Measurements from ENCODE around the gene NT5DC1.

NT5DC1 gene

DNA sequence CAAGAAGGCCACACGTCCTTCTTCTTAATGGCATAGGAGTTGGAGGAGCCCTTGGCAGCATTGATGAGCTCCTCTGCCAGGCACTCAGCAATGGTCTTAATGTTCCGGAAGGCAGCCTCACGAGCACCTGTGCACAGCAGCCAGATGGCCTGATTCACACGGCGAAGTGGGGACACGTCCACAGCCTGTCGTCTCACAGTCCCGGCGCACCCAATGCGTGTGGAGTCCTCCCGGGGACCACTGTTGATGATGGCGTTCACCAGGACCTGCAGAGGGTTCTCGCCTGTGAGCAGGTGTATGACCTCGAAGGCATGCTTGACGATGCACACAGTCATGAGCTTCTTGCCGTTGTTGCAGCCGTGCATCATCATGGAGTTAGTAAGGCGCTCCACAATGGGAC is 157.9 kb downstream of the NT5DC1 start:
- no peak for TF ChIP-seq CTCF (IDR thresholded peaks at IDR 0.05)
- Mint-ChIP-seq H3K4me1 (peaks cover 5% of the 10 kb centered on the region), H3K27me3 (ENCODE audit: low read depth, poor library complexity) (peaks cover 4% of the 10 kb centered on the region), H3K27ac (no peak overlapping the region), H3K9me3 (peaks cover 39% of the 10 kb centered on the region), H3K4me3 (no peak overlapping the region), H3K36me3 (ENCODE audit: low read depth) (peaks cover 64% of the 10 kb centered on the region)
- DNase-seq, result no peak

- TF ChIP-seq CTCF (IDR thresholded peaks at IDR 0.05), result no peak
- Mint-ChIP-seq H3K9me3 (peaks cover 47% of the 10 kb centered on the region), H3K27ac (no peak overlapping the region), H3K4me1 (no peaks in the 10 kb centered on the region), H3K27me3 (ENCODE audit: low read depth, poor library complexity) (peaks cover 4% of the 10 kb centered on the region), H3K4me3 (no peak overlapping the region), H3K36me3 (ENCODE audit: low read depth) (peaks cover 75% of the 10 kb centered on the region)
- no peak for DNase-seq
Measured at GRCh38 chr6:116263353-116263752, 162.7 kb downstream of the NT5DC1 start.

DNA sequence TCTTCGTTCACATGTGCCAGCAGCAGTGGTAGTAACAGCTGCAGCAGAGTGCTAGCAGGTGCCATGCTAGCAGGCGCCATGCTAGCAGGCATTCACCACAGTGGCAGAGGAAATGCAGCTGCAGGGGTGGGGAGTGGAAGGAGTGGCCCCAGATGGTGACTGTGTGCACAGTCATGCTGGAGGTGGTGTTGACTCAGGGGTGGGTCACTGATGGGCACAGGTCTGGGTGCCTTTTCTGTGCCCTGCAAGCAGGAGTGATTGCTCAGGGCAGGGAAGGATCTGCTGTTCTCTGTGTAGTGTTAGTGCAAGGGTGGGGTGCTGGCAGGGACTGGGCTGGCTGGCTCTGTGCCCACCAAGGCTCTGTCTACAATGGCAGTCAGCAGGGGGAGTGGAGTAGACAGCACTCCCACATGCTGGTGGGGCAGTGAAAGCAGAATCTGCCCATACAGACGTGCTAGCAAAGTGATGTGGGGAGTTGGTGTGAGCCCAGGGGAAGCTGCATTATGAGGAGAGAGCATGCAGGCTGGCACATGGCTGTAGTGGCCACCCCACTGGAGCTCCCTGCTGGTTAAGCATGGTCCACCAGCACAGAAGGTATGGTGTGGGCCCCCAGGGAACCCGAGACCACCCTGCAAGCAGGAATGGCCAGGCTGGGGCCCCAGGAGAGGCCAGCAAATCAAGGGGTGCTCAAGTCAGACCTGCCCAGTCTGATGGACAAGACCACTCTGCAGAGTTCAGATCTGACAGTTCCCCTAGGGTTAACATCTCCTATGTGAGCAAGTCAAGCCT is 164.6 kb downstream of the NT5DC1 start:
- peaks cover 4% of the 10 kb centered on the region for H3K27me3 Mint-ChIP-seq (ENCODE audit: low read depth, poor library complexity)
- no peak overlapping the region for H3K4me3 Mint-ChIP-seq
- DNase-seq, result no peak
- H3K36me3 Mint-ChIP-seq (ENCODE audit: low read depth), result peaks cover 56% of the 10 kb centered on the region
- H3K27ac Mint-ChIP-seq, result peak overlapping the region; percentile 82
- peaks cover 40% of the 10 kb centered on the region for H3K9me3 Mint-ChIP-seq
- no peaks in the 10 kb centered on the region for H3K4me1 Mint-ChIP-seq
- no peak for TF ChIP-seq CTCF (IDR thresholded peaks at IDR 0.05)

GRCh38 chr6:116266803-116267202 is 166.2 kb downstream of the NT5DC1 start:
- peaks cover 40% of the 10 kb centered on the region for H3K36me3 Mint-ChIP-seq (ENCODE audit: low read depth)
- DNase-seq, result no peak
- no peak overlapping the region for H3K27ac Mint-ChIP-seq
- H3K27me3 Mint-ChIP-seq (ENCODE audit: low read depth, poor library complexity), result peaks cover 1% of the 10 kb centered on the region
- no peak overlapping the region for H3K4me3 Mint-ChIP-seq
- no peaks in the 10 kb centered on the region for H3K4me1 Mint-ChIP-seq
- H3K9me3 Mint-ChIP-seq, result peaks cover 25% of the 10 kb centered on the region
- no peak for TF ChIP-seq CTCF (IDR thresholded peaks at IDR 0.05)

DNA sequence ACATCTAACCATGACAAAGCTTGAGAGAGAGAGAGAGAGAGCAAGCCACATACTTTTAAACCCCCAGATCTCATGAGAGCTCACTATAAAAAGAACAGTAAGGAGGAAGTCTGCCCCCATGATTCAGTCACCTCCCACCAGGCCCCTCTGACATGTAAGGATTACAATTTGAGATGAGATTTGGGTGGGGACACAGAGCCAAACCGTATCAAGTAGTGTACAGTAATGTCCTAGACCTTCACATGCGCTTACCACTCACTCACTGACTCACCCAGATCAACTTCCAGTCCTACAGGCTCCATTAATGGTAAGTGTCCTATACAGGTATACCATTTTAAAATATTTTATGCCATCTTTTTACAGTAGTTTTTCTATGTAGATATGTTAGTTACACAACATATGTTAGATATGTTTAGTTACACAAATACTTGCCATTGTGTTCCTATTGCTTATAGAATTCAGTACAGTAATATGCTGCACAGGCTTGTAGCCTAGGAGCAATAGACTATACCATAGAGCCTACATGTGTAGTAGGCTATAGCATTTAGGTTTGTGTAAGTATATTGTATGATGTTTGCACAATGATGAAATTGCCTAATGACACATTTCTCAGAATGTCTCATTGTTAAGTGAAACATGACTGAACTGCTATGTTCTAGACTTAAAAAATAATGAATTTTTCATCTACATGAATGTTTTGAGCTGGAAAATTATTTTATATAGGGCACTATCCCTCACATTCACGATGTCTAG is 167.4 kb downstream of the NT5DC1 start:
- H3K36me3 Mint-ChIP-seq (ENCODE audit: low read depth), result peaks cover 29% of the 10 kb centered on the region
- no peaks in the 10 kb centered on the region for H3K27me3 Mint-ChIP-seq (ENCODE audit: low read depth, poor library complexity)
- no peak for DNase-seq
- H3K27ac Mint-ChIP-seq, result no peak overlapping the region
- H3K4me3 Mint-ChIP-seq, result no peak overlapping the region
- no peaks in the 10 kb centered on the region for H3K4me1 Mint-ChIP-seq
- TF ChIP-seq CTCF (IDR thresholded peaks at IDR 0.05), result no peak
- H3K9me3 Mint-ChIP-seq, result peaks cover 13% of the 10 kb centered on the region

Measured in nephron progenitor cell (in vitro differentiated cells).